Endothelial cell of umbilical vein (primary cell): ENCODE results near the gene RNF151.

ENCODE experiments used
- EZH2 ChIP-seq: IDR thresholded peaks from 2 replicates; pipeline ENCODE4 v1.6.1; 2012; ENCODE audit warnings: borderline replicate concordance, low read depth, mild to moderate bottlenecking, moderate library complexity, low read length, inconsistent platforms; ENCODE audit not compliant: severe bottlenecking
- JUN ChIP-seq: IDR thresholded peaks from 2 replicates; pipeline ENCODE4 v1.6.1; 2011; ENCODE audit warnings: borderline replicate concordance, low read depth; ENCODE audit not compliant: insufficient read length, insufficient read depth
- MYC ChIP-seq: IDR thresholded peaks from one replicate; pipeline ENCODE4 v1.6.1; 2011; ENCODE audit warnings: mild to moderate bottlenecking, low read depth, low read length
- POLR2A ChIP-seq: IDR thresholded peaks from 2 replicates; pipeline ENCODE4 v1.6.1; 2012; ENCODE audit warnings: low read depth, mild to moderate bottlenecking, control low read depth, low read length
- POLR2AphosphoS5 ChIP-seq: IDR thresholded peaks from 2 replicates; pipeline ENCODE4 v1.6.1; 2012; ENCODE audit warnings: low read depth, mild to moderate bottlenecking, control low read depth, low read length, moderate library complexity; ENCODE audit not compliant: insufficient read depth
- TF ChIP-seq, protein P1 (sequence below), 2 donors: IDR thresholded peaks; 1 replicate in 1 of 2; 2 replicates in 1 of 2; pipeline ENCODE4 v1.5.1; 2011; ENCODE audit warnings: low read length in 2 of 2, mild to moderate bottlenecking in 2 of 2, moderate library complexity in 2 of 2, control low read depth in 1 of 2, inconsistent platforms in 1 of 2, low read depth in 1 of 2; ENCODE audit not compliant: insufficient read depth in 1 of 2; ENCODE audit errors: extremely low read depth in 1 of 2
- TF ChIP-seq, protein P2 (sequence below): IDR thresholded peaks from 2 replicates; pipeline ENCODE4 v1.6.1; 2011; ENCODE audit not compliant: insufficient read depth, insufficient read length

DNA sequence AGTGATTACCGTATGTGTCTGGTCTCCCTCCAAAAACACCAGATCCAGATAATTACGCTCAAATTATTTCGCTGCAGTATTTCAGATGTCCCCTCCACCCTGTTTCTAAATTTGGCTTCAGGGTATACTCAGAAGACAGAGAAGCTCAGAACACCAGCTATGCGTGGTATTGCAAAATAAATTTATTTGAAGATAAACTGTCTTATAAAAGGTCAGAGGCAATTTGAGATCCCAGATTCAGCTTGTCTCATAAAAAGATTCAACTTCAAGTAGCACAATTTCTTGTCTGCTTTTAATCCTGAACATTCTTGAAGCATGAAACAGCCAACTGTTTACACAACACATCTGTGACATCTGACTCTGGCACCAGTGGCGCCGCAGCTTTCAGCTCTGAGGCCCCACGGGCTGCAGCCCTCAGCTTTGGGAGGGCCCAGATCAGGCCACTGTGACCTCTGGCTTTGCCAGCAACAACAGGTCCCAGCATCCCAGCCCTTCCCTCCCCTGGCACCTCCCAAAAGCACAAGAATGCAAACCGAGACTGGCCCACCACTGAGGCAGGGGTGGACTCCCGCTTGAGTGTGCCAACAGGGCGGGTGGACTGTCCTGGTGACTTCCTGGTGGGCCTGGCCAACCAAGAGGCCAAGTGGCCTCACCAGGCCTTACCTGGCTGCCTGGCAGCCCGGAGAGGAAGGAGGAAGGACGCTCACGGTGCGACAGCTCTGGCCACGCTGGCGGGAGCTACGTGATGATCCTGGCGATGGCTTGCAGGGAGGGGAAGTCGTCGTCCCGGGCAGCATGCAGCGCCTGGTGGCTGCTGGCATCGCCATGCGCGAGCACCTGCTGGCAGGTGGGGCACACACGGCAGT is 31.1 kb downstream of the RNF151 start:
- TF ChIP-seq, protein P1, sequence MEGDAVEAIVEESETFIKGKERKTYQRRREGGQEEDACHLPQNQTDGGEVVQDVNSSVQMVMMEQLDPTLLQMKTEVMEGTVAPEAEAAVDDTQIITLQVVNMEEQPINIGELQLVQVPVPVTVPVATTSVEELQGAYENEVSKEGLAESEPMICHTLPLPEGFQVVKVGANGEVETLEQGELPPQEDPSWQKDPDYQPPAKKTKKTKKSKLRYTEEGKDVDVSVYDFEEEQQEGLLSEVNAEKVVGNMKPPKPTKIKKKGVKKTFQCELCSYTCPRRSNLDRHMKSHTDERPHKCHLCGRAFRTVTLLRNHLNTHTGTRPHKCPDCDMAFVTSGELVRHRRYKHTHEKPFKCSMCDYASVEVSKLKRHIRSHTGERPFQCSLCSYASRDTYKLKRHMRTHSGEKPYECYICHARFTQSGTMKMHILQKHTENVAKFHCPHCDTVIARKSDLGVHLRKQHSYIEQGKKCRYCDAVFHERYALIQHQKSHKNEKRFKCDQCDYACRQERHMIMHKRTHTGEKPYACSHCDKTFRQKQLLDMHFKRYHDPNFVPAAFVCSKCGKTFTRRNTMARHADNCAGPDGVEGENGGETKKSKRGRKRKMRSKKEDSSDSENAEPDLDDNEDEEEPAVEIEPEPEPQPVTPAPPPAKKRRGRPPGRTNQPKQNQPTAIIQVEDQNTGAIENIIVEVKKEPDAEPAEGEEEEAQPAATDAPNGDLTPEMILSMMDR (IDR thresholded peaks at IDR 0.05; ENCODE audit: extremely low read depth in 1 of 2, insufficient read depth in 1 of 2, low read depth in 1 of 2, low read length in 2 of 2), result no peak
- no peak for TF ChIP-seq EZH2
- no peak for TF ChIP-seq POLR2A
- no peak for TF ChIP-seq JUN
- no peak for TF ChIP-seq MYC
- no peak for TF ChIP-seq POLR2AphosphoS5
- TF ChIP-seq, protein P2, sequence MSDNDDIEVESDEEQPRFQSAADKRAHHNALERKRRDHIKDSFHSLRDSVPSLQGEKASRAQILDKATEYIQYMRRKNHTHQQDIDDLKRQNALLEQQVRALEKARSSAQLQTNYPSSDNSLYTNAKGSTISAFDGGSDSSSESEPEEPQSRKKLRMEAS, result no peak
